A549 (cell line): ENCODE results near the gene ITGA2.

ENCODE experiments used
- TF ChIP-seq, protein P1 (sequence below): fragments of >200 bp; sonication (Bioruptor Twin); formaldehyde crosslinking; IDR thresholded peaks from 3 replicates; pipeline ENCODE4 v1.5.1; 2016
- TF ChIP-seq, protein P2 (sequence below): IDR thresholded peaks from 2 replicates; pipeline ENCODE4 v1.6.1; 2012

DNA sequence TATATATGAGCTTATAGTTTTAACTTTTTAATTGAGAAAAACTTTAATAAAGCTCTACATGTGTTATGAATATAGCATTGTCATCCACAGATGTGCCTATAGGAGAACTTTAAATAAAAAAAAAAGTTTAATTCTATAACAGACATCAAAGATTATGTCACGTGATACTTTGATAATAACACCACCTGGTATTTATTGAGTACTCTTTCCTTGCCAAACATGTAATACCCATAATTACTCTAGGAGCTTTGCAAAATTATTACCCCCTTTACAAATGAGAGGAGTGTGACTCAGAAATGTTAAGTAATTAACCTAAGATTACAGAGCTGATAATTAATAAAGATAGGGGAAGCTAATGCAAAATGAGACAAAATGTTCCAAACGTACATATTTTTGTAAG is 43.0 kb downstream of the ITGA2 start:
- TF ChIP-seq, protein P1, sequence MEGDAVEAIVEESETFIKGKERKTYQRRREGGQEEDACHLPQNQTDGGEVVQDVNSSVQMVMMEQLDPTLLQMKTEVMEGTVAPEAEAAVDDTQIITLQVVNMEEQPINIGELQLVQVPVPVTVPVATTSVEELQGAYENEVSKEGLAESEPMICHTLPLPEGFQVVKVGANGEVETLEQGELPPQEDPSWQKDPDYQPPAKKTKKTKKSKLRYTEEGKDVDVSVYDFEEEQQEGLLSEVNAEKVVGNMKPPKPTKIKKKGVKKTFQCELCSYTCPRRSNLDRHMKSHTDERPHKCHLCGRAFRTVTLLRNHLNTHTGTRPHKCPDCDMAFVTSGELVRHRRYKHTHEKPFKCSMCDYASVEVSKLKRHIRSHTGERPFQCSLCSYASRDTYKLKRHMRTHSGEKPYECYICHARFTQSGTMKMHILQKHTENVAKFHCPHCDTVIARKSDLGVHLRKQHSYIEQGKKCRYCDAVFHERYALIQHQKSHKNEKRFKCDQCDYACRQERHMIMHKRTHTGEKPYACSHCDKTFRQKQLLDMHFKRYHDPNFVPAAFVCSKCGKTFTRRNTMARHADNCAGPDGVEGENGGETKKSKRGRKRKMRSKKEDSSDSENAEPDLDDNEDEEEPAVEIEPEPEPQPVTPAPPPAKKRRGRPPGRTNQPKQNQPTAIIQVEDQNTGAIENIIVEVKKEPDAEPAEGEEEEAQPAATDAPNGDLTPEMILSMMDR = no peak
- TF ChIP-seq, protein P2, sequence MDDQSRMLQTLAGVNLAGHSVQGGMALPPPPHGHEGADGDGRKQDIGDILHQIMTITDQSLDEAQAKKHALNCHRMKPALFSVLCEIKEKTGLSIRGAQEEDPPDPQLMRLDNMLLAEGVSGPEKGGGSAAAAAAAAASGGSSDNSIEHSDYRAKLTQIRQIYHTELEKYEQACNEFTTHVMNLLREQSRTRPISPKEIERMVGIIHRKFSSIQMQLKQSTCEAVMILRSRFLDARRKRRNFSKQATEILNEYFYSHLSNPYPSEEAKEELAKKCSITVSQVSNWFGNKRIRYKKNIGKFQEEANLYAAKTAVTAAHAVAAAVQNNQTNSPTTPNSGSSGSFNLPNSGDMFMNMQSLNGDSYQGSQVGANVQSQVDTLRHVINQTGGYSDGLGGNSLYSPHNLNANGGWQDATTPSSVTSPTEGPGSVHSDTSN = no peak
